ENCODE measurements around the gene SEPTIN8. TPM values are rescaled to one million over a fixed set of nuclear protein-coding genes. Genes with fewer than 3 reads are reported as not detected.

Gene SEPTIN8
- total RNA-seq, 1 experiment from 2014 or later: 38.2 TPM

DNA sequence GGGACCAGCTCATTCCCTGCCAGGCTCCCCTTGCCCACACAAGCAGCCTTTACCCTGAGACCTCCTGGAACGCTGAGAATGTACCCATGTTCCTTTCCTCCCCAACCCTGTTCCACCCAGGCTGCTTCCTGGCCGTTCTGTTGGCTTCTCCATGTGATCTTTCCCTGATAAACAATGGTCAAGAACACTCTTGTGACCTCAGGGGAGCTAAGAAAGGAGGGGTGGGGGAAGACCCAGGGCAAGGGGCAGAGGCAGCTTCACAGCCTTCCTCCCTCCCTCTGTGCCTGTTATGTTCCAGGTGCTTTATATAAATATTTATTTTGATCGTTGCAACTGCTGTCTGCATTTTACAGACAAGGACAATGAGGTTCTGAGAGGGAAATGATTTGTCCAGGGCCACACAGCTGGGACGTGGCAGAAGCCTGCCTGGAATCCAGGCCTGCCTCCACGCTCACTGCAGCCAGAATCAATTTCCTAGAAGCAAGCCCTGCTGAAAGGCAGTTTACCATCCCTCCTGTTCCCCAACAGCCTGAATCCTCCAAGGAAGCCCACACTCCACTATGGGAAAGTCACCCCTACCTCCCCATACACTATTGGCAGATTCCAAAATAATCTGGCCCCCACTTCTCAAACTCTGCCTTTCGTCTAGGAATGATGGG lies 49.5 kb upstream of the SEPTIN8 start:
- no peaks in the 10 kb centered on the region for H3K79me2 ChIP-seq (ENCODE audit: insufficient read depth, low read length)

More for the DNA sequence above, 49.5 kb upstream of the SEPTIN8 start:
- H3K27me3 ChIP-seq (ENCODE audit: insufficient read depth, low read length): peaks cover 25% of the 10 kb centered on the region; the same call in 1 of the 2 replicates
- no peak overlapping the region for H2BK15ac ChIP-seq (ENCODE audit: low read depth, low read length)
- H4K8ac ChIP-seq (replicated peaks; ENCODE audit: insufficient read length, low read depth, low read length): no peak overlapping the region
- H3K56ac ChIP-seq (ENCODE audit: insufficient read length, low read depth, low read length): no peak overlapping the region
- peaks cover 3% of the 10 kb centered on the region for H3K4me1 ChIP-seq (ENCODE audit: insufficient read depth, low read length)
- H3K36me3 Mint-ChIP-seq (ENCODE audit: insufficient read depth in 1 of 3, low read depth in 3 of 3): peaks cover 3 to 6% (median 4%) of the 10 kb centered on the region in 3 experiments; a peak in 6 of 7 replicates
- H2BK5ac ChIP-seq (ENCODE audit: insufficient read length, low read length): no peak overlapping the region
- H2BK120ac ChIP-seq (ENCODE audit: low read depth, low read length, poor library complexity, severe bottlenecking): no peak overlapping the region
- peaks cover 70% of the 10 kb centered on the region for H3K27me3 Mint-ChIP-seq (ENCODE audit: low read depth)
- no peak overlapping the region for H2BK20ac ChIP-seq (ENCODE audit: low read depth, low read length, poor library complexity, severe bottlenecking)
- H3T11ph ChIP-seq (ENCODE audit: low read length): no peak overlapping the region
- TF ChIP-seq, protein P1, sequence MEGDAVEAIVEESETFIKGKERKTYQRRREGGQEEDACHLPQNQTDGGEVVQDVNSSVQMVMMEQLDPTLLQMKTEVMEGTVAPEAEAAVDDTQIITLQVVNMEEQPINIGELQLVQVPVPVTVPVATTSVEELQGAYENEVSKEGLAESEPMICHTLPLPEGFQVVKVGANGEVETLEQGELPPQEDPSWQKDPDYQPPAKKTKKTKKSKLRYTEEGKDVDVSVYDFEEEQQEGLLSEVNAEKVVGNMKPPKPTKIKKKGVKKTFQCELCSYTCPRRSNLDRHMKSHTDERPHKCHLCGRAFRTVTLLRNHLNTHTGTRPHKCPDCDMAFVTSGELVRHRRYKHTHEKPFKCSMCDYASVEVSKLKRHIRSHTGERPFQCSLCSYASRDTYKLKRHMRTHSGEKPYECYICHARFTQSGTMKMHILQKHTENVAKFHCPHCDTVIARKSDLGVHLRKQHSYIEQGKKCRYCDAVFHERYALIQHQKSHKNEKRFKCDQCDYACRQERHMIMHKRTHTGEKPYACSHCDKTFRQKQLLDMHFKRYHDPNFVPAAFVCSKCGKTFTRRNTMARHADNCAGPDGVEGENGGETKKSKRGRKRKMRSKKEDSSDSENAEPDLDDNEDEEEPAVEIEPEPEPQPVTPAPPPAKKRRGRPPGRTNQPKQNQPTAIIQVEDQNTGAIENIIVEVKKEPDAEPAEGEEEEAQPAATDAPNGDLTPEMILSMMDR (conservative IDR thresholded peaks at IDR 0.05): no peak
- no peak overlapping the region for H2AFZ ChIP-seq (ENCODE audit: low read length)
- no peak overlapping the region for H2BK12ac ChIP-seq (ENCODE audit: insufficient read length, low read depth, low read length)
- no peak overlapping the region for H3K9ac ChIP-seq (ENCODE audit: extremely low read depth, insufficient read length, low read length)
- H4K20me1 ChIP-seq (ENCODE audit: control insufficient read depth, insufficient read depth, insufficient read length): no peaks in the 10 kb centered on the region
- peaks cover 11 to 23% of the 10 kb centered on the region in 2 experiments for H3K4me1 Mint-ChIP-seq
- no peak overlapping the region for H4K5ac ChIP-seq (ENCODE audit: insufficient read length, low read depth, low read length)
- H3K79me1 ChIP-seq (ENCODE audit: insufficient read depth, low read depth, low read length, poor library complexity, severe bottlenecking): no peaks in the 10 kb centered on the region
- H3K9me3 Mint-ChIP-seq: no peaks in the 10 kb centered on the region; a peak in 1 of 5 replicates
- no peak overlapping the region for H3K4ac ChIP-seq (ENCODE audit: low read depth, low read length)
- no peak overlapping the region for H3K27ac ChIP-seq (ENCODE audit: insufficient read length, low read depth, low read length)
- peaks cover 25% of the 10 kb centered on the region for H3K23me2 ChIP-seq (ENCODE audit: insufficient read length, low read depth, low read length, poor library complexity, severe bottlenecking)
- no peak overlapping the region for H2AK5ac ChIP-seq (ENCODE audit: insufficient read length, low read length)
- H3K4me2 ChIP-seq (ENCODE audit: insufficient read depth, insufficient read length, low read length): peak overlapping the region; percentile 18
- no CpG with 5 or more reads among the region's 6 CpGs for WGBS (ENCODE audit: extremely low coverage, insufficient read length, low lambda C conversion rate)
- peak overlapping the region; percentile 42 for H3K4me3 Mint-ChIP-seq
- no peaks in the 10 kb centered on the region for H3K9me3 ChIP-seq (ENCODE audit: control insufficient read depth, low read depth, low read length)
- no peak overlapping the region for H3K27ac Mint-ChIP-seq
- H4K91ac ChIP-seq (ENCODE audit: insufficient read length, low read depth, low read length): no peak overlapping the region
- H3K18ac ChIP-seq (ENCODE audit: insufficient read length, low read depth, low read length): no peak overlapping the region
- H3K14ac ChIP-seq (ENCODE audit: insufficient read depth, low read length): no peak overlapping the region
- no peak overlapping the region for H3K23ac ChIP-seq (ENCODE audit: insufficient read length, low read depth, low read length)
- no peak for DNase-seq

All from H9 (cell line).